ENCODE data around the gene C16orf96. TPM values are rescaled to one million over a fixed set of nuclear protein-coding genes. Genes with fewer than 3 reads are reported as not detected.

Gene C16orf96
- total RNA-seq, 1 experiment from 2014 or later: 1.3 TPM

GRCh38 chr16:4531811-4532210 lies 24.3 kb upstream of the C16orf96 start:
- no peaks in the 10 kb centered on the region for H3K27me3 Mint-ChIP-seq (ENCODE audit: low read depth)
- peaks cover 31% of the 10 kb centered on the region for H3K36me3 Mint-ChIP-seq
- no peak for TF ChIP-seq ZNF121 (CRISPR knock-in tag; IDR thresholded peaks at IDR 0.05)
- TF ChIP-seq JUN (CRISPR knock-in tag; IDR thresholded peaks at IDR 0.05): no peak
- TF ChIP-seq ZNF423 (CRISPR knock-in tag; IDR thresholded peaks at IDR 0.05): no peak
- no peak for TF ChIP-seq ZBTB43 (CRISPR knock-in tag; IDR thresholded peaks at IDR 0.05)
- no peak for TF ChIP-seq JAZF1 (CRISPR knock-in tag; IDR thresholded peaks at IDR 0.05)
- TF ChIP-seq FOXP1 (CRISPR knock-in tag; IDR thresholded peaks at IDR 0.05; ENCODE audit: borderline replicate concordance): no peak
- TF ChIP-seq TEAD1 (CRISPR knock-in tag; IDR thresholded peaks at IDR 0.05): no peak
- TF ChIP-seq ESRRA (CRISPR knock-in tag; IDR thresholded peaks at IDR 0.05; ENCODE audit: borderline replicate concordance): no peak
- no peak for TF ChIP-seq ARID4B (CRISPR knock-in tag; IDR thresholded peaks at IDR 0.05; ENCODE audit: borderline replicate concordance)
- TF ChIP-seq, protein P1, sequence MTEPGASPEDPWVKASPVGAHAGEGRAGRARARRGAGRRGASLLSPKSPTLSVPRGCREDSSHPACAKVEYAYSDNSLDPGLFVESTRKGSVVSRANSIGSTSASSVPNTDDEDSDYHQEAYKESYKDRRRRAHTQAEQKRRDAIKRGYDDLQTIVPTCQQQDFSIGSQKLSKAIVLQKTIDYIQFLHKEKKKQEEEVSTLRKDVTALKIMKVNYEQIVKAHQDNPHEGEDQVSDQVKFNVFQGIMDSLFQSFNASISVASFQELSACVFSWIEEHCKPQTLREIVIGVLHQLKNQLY (CRISPR knock-in tag; IDR thresholded peaks at IDR 0.05): no peak
- no peak for TF ChIP-seq NR3C1 (CRISPR knock-in tag; conservative IDR thresholded peaks at IDR 0.05; ENCODE audit: low read depth)
- TF ChIP-seq, protein P2, sequence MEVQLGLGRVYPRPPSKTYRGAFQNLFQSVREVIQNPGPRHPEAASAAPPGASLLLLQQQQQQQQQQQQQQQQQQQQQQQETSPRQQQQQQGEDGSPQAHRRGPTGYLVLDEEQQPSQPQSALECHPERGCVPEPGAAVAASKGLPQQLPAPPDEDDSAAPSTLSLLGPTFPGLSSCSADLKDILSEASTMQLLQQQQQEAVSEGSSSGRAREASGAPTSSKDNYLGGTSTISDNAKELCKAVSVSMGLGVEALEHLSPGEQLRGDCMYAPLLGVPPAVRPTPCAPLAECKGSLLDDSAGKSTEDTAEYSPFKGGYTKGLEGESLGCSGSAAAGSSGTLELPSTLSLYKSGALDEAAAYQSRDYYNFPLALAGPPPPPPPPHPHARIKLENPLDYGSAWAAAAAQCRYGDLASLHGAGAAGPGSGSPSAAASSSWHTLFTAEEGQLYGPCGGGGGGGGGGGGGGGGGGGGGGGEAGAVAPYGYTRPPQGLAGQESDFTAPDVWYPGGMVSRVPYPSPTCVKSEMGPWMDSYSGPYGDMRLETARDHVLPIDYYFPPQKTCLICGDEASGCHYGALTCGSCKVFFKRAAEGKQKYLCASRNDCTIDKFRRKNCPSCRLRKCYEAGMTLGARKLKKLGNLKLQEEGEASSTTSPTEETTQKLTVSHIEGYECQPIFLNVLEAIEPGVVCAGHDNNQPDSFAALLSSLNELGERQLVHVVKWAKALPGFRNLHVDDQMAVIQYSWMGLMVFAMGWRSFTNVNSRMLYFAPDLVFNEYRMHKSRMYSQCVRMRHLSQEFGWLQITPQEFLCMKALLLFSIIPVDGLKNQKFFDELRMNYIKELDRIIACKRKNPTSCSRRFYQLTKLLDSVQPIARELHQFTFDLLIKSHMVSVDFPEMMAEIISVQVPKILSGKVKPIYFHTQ (CRISPR knock-in tag; IDR thresholded peaks at IDR 0.05): no peak
- no peak for TF ChIP-seq CREB1 (CRISPR knock-in tag; IDR thresholded peaks at IDR 0.05)
- TF ChIP-seq, protein P3, sequence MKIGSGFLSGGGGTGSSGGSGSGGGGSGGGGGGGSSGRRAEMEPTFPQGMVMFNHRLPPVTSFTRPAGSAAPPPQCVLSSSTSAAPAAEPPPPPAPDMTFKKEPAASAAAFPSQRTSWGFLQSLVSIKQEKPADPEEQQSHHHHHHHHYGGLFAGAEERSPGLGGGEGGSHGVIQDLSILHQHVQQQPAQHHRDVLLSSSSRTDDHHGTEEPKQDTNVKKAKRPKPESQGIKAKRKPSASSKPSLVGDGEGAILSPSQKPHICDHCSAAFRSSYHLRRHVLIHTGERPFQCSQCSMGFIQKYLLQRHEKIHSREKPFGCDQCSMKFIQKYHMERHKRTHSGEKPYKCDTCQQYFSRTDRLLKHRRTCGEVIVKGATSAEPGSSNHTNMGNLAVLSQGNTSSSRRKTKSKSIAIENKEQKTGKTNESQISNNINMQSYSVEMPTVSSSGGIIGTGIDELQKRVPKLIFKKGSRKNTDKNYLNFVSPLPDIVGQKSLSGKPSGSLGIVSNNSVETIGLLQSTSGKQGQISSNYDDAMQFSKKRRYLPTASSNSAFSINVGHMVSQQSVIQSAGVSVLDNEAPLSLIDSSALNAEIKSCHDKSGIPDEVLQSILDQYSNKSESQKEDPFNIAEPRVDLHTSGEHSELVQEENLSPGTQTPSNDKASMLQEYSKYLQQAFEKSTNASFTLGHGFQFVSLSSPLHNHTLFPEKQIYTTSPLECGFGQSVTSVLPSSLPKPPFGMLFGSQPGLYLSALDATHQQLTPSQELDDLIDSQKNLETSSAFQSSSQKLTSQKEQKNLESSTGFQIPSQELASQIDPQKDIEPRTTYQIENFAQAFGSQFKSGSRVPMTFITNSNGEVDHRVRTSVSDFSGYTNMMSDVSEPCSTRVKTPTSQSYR (CRISPR knock-in tag; IDR thresholded peaks at IDR 0.05): no peak
- TF ChIP-seq GTF2I (CRISPR knock-in tag; conservative IDR thresholded peaks at IDR 0.05): no peak
- TF ChIP-seq, protein P4, sequence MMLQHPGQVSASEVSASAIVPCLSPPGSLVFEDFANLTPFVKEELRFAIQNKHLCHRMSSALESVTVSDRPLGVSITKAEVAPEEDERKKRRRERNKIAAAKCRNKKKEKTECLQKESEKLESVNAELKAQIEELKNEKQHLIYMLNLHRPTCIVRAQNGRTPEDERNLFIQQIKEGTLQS (CRISPR knock-in tag; conservative IDR thresholded peaks at IDR 0.05): no peak
- no peak for TF ChIP-seq GABPB1 (CRISPR knock-in tag; IDR thresholded peaks at IDR 0.05)
- TF ChIP-seq, protein P5, sequence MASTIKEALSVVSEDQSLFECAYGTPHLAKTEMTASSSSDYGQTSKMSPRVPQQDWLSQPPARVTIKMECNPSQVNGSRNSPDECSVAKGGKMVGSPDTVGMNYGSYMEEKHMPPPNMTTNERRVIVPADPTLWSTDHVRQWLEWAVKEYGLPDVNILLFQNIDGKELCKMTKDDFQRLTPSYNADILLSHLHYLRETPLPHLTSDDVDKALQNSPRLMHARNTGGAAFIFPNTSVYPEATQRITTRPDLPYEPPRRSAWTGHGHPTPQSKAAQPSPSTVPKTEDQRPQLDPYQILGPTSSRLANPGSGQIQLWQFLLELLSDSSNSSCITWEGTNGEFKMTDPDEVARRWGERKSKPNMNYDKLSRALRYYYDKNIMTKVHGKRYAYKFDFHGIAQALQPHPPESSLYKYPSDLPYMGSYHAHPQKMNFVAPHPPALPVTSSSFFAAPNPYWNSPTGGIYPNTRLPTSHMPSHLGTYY (CRISPR knock-in tag; IDR thresholded peaks at IDR 0.05): no peak
- H3K27ac Mint-ChIP-seq: no peak overlapping the region
- ChIA-PET POLR2A (no interaction called here), CTCF (interaction anchor here (1.6 kb wide), 2 partner anchors 17 to 26 kb away, joined by 4 to 5 read pairs; no protein-coding TSS in a partner anchor)
- DNase-seq (ENCODE audit: low spot score) (no peak), ATAC-seq (no peak)
- H3K4me1 Mint-ChIP-seq: peaks cover 45% of the 10 kb centered on the region
- no peak overlapping the region for H3K4me3 Mint-ChIP-seq
- H3K9me3 Mint-ChIP-seq: no peaks in the 10 kb centered on the region

Data from WTC11 (cell line).